ENCODE results near the gene PDCD4. TPM values are rescaled to one million over a fixed set of nuclear protein-coding genes. Genes with fewer than 3 reads are reported as not detected.
A peak's percentile ranks its signal among the peaks of the same experiment; 100 is the strongest.
"Not testable (repeated sequence)": the region's sequence is repeated elsewhere in the genome, so short reads cannot be mapped to it uniquely, and the experiment has no call there.

The PDCD4 gene
- total RNA-seq, 1 donor, result 52.9 TPM

DNA sequence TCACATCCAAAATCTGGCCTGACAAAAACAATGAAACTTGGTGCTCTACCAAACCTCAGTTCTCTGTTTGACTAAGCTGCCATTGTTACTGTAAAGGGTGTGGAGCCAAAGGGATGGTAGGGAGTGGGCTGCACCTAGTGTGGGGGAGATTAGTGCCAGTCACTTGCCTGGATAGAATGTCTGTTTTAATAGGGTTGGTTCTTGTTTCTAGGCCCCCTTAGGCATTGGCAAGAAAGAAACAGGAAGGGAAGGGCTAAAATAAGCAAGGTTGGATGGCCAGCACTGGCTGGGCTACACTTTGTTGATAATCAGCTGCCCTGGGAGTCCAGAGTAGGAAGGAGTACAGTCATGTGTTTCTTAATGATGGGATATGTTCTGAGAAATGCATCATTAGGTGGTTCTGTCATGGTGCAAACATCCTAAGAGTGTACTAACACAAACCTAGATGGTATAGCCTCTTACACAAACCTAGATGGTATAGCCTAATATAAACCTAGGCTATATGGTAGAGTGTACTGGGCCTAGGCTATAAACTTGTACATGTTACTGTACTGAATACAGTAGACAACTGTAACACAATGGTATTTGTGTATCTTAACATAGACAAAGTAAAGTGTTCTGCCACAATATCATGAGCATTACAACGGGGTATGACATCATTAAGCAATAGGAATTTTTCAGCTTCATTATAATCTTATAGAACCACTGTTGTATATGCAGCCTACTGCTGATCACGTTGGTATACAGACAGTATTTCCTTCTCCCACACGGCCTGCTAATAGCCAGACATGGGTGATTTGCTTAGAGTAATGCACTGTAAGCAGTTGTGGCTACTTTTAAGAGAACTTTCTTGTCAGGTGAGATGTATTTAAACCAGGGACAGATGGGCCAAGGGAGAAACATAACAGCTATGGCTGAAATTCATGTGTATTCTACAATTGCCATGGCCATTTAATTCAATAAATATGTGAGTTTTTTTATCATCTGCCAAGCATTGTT is 31.9 kb downstream of the PDCD4 start:
- no peak overlapping the region for H3K4me3 ChIP-seq (ENCODE audit: low read depth, low read length)
- TF ChIP-seq, protein P1, sequence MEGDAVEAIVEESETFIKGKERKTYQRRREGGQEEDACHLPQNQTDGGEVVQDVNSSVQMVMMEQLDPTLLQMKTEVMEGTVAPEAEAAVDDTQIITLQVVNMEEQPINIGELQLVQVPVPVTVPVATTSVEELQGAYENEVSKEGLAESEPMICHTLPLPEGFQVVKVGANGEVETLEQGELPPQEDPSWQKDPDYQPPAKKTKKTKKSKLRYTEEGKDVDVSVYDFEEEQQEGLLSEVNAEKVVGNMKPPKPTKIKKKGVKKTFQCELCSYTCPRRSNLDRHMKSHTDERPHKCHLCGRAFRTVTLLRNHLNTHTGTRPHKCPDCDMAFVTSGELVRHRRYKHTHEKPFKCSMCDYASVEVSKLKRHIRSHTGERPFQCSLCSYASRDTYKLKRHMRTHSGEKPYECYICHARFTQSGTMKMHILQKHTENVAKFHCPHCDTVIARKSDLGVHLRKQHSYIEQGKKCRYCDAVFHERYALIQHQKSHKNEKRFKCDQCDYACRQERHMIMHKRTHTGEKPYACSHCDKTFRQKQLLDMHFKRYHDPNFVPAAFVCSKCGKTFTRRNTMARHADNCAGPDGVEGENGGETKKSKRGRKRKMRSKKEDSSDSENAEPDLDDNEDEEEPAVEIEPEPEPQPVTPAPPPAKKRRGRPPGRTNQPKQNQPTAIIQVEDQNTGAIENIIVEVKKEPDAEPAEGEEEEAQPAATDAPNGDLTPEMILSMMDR (IDR thresholded peaks at IDR 0.05; ENCODE audit: insufficient read depth, low read length), result no peak
- DNase-seq (ENCODE audit: low read depth), result peak; percentile 59

DNA sequence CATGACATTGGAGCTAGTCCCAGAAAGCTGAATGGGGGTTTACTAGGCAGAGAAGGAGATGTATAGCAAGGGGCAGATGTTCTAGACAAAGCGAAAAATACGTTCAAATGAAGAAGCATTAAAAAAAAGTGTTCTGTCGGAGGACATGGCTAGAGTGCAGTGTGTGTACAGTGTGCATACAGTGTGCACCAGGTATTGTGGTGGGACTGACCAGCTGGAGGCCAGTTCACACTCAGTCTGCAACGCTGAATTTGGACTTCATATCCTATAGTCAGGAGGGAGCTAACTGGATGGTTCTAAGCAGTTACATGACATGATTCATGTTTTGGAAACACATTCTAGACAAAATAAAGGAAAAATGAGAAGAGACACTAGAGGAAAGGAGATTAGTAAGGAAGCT is 38.4 kb downstream of the PDCD4 start:
- TF ChIP-seq, protein P1 (IDR thresholded peaks at IDR 0.05; ENCODE audit: insufficient read depth, low read length), result no peak
- no peak overlapping the region for H3K4me3 ChIP-seq (ENCODE audit: low read depth, low read length)
- DNase-seq (ENCODE audit: low read depth), result no peak

DNA sequence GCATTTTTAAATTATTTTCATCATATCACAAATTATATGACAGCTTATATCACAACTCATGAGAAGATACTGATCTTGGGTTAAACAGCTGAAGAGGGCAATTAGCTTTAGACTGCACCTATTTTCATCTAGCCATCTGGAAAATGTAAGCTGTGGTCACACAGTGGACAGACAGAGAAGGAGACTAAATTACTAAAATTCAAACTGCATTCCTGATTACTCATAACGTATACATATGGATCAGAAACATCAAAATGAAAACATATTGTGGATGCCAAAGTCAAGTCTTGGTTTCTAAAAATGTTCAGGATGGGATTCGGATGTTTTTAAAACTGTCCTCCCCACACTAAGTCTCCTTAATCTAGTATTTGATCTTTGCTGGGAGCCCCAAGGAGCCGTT is 40.6 kb downstream of the PDCD4 start:
- DNase-seq (ENCODE audit: low read depth), result peak; percentile 58
- TF ChIP-seq, protein P1 (IDR thresholded peaks at IDR 0.05; ENCODE audit: insufficient read depth, low read length), result no peak
- H3K4me3 ChIP-seq (ENCODE audit: low read depth, low read length), result no peak overlapping the region

DNA sequence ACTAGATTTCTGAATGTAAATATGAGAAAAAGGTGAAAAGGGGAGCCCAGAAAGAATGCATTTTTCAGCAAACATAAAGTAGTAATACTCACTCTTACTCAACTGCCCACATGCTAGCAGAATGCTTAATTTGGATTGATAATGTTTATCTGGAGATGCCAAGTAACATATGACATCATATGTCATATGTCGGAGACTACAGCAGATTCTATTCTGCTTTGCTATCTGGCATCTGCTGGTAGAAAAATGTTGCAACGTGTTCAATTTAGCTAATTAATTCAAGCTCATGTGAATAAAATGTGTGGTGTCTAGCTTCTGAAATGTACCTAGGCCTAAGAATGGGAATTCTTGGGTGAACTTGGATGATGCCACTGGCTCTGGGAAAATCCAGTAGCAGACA is 42.7 kb downstream of the PDCD4 start:
- TF ChIP-seq, protein P1 (IDR thresholded peaks at IDR 0.05; ENCODE audit: insufficient read depth, low read length), result no peak
- H3K4me3 ChIP-seq (ENCODE audit: low read depth, low read length), result no peak overlapping the region
- no peak for DNase-seq (ENCODE audit: low read depth)

DNA sequence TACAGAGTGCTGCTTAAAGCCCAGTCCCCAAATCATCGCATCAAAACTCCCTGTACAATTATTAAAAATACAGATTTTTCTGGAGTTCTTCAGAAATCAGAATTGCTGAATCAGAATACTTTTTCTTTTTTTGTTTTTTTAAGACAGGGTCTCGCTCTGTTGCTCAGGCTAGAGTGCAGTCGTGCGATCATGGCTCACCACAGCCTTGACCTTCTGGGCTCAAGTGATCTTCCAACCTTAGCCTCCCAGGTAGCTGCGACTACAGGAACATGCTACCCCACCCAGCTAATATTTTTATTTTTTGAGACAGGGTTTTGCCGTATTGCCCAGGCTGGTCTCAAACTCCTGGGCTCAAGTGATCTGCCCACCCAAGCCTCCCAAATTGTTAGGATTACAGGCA is 43.3 kb downstream of the PDCD4 start:
- no peak overlapping the region for H3K4me3 ChIP-seq (ENCODE audit: low read depth, low read length)
- TF ChIP-seq, protein P1 (IDR thresholded peaks at IDR 0.05; ENCODE audit: insufficient read depth, low read length), result no peak
- DNase-seq (ENCODE audit: low read depth), result no peak

DNA sequence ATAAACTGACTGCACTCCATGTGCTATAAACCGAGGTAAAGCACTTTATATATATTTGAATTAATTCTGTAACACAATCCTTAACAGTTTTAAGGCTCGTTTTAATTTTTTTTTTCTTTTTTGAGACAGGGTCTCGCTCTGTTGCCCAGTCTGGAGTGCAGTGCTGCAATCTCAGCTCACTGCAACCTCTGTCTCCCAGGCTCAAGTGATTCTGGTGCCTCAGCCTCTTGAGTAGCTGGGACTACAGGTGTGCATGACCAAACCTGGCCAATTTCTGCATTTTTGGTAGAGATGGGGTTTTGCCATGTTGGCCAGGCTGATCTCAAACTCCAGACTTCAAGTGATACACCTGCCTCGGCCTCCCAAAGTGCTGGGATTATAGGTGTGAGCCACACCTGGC is 43.9 kb downstream of the PDCD4 start:
- not testable (repeated sequence) for H3K4me3 ChIP-seq (ENCODE audit: low read depth, low read length); DNase-seq (ENCODE audit: low read depth)

DNA sequence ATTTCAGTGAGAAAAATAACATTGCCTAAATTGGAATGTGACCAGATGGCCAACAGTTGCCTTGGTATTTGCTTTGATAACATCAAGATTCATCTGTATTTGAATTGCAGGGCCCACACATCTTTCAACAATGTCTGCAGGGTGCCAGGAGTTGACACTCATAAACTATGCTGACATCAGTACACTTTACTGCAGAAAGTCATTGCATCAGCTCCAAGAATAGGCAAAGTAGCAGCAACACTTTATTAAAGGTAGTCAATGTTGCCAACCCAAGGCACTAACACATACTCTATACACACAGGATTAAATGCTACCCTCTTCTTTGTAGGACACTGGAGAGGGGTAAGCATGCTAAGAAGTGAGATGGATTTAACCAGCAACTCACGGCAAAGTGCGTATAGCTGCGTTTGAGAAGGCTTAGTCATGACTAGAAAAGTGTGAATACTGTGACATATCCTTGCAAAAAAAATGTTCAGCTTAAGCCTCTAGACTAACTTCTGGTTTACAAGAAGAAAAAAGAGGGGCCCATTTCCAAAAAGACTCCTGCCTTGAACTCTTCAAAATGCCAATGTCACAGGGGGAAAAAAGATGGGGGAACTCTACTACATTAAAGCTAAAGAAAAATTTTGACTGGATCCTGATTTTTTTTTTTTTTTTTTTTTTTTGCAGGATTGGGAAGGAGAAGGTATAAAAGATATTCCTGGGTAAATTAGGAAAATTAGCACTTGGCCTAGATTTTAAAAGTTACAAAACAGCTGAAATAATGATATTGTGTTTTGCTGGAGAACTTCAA is 45.0 kb downstream of the PDCD4 start:
- DNase-seq (ENCODE audit: low read depth), result peak; percentile 89
- no peak overlapping the region for H3K4me3 ChIP-seq (ENCODE audit: low read depth, low read length)
- TF ChIP-seq, protein P1 (IDR thresholded peaks at IDR 0.05; ENCODE audit: insufficient read depth, low read length), result no peak

Measured in fibroblast of the aortic adventitia (primary cell).